ENCODE measurements around the gene ZC3HAV1. TPM values are rescaled to one million over a fixed set of nuclear protein-coding genes. Genes with fewer than 3 reads are reported as not detected.

The ZC3HAV1 gene
- total RNA-seq, 3 donors from 2014 or later, result 36.5 to 38.9 (median 38.4) TPM

- peak in 1 of 3 donors; percentile 12 for DNase-seq
- no peak for ATAC-seq
These were observed 64.4 kb downstream of the ZC3HAV1 start for GRCh38 chr7:139044813-139045794.

GRCh38 chr7:139043823-139044812 lies 65.4 kb downstream of the ZC3HAV1 start:
- DNase-seq (peak in 1 of 3 donors; percentile 59), ATAC-seq (peak; percentile 40)
- no peak for TF ChIP-seq CTCF (IDR thresholded peaks at IDR 0.05)
- no peaks in the 10 kb centered on the region for H3K36me3 ChIP-seq (ENCODE audit: low read depth)
- H3K4me3 ChIP-seq, result no peak overlapping the region
- H3K9me3 ChIP-seq, result no peaks in the 10 kb centered on the region
- intact Hi-C loops (cut with DNase I, micrococcal nuclease), result no loop called here
- no peaks in the 10 kb centered on the region for H3K4me1 ChIP-seq (ENCODE audit: low read depth)

More at GRCh38 chr7:139044813-139045794, 64.4 kb downstream of the ZC3HAV1 start:
- no peak for TF ChIP-seq CTCF (IDR thresholded peaks at IDR 0.05)
- Histone ChIP-seq H3K4me1 (ENCODE audit: low read depth) (no peaks in the 10 kb centered on the region), H3K9me3 (no peaks in the 10 kb centered on the region), H3K4me3 (no peak overlapping the region), H3K36me3 (ENCODE audit: low read depth) (no peaks in the 10 kb centered on the region)
- intact Hi-C loops (cut with DNase I, micrococcal nuclease), result no loop called here

- Histone ChIP-seq H3K9me3 (no peaks in the 10 kb centered on the region), H3K36me3 (ENCODE audit: low read depth) (no peaks in the 10 kb centered on the region), H3K4me1 (ENCODE audit: low read depth) (no peaks in the 10 kb centered on the region), H3K4me3 (no peak overlapping the region)
- peak; percentile 72 for ATAC-seq
- no peak for TF ChIP-seq CTCF (IDR thresholded peaks at IDR 0.05)
- intact Hi-C loops (cut with DNase I, micrococcal nuclease), result no loop called here
- DNase-seq, result no peak
These were observed 68.0 kb downstream of the ZC3HAV1 start for GRCh38 chr7:139041378-139042085.

- intact Hi-C loops (cut with DNase I, micrococcal nuclease), result no loop called here
- ATAC-seq (no peak), DNase-seq (no peak)
- Histone ChIP-seq H3K4me1 (ENCODE audit: low read depth) (no peaks in the 10 kb centered on the region), H3K36me3 (ENCODE audit: low read depth) (no peaks in the 10 kb centered on the region), H3K4me3 (no peak overlapping the region), H3K9me3 (no peaks in the 10 kb centered on the region)
- TF ChIP-seq CTCF (IDR thresholded peaks at IDR 0.05), result no peak
These were observed 70.8 kb downstream of the ZC3HAV1 start for GRCh38 chr7:139038691-139039090.

- Histone ChIP-seq H3K36me3 (ENCODE audit: low read depth) (no peaks in the 10 kb centered on the region), H3K9me3 (no peaks in the 10 kb centered on the region), H3K4me1 (ENCODE audit: low read depth) (no peaks in the 10 kb centered on the region), H3K4me3 (no peak overlapping the region)
- intact Hi-C loops (cut with DNase I, micrococcal nuclease), result no loop called here
- TF ChIP-seq CTCF (IDR thresholded peaks at IDR 0.05), result no peak
- DNase-seq (no peak), ATAC-seq (no peak)
These were observed 72.6 kb downstream of the ZC3HAV1 start for GRCh38 chr7:139036901-139037300.

All from mucosa of descending colon (tissue), 3 donors.